HG02840 (cell line): ENCODE measurements around the gene MEI1.
A peak's percentile ranks its signal among the peaks of the same experiment; 100 is the strongest.

Experiments
- ATAC-seq: cut with Tn5 transposase; IDR thresholded peaks from one replicate; pipeline ENCODE4 v1.9.1; 2021; ENCODE audit warnings: mild to moderate bottlenecking, moderate library complexity, moderate number of reproducible peaks; ENCODE audit not compliant: unreplicated experiment, low FRiP score

Gene MEI1

GRCh38 chr22:41777749-41778425 is 78.6 kb downstream of the MEI1 start:
- no peak for ATAC-seq

- ATAC-seq: no peak
Measured at GRCh38 chr22:41779929-41780505, 80.7 kb downstream of the MEI1 start.

GRCh38 chr22:41780746-41781505 is 81.6 kb downstream of the MEI1 start:
- ATAC-seq: peak; percentile 80

GRCh38 chr22:41781507-41781906 is 82.2 kb downstream of the MEI1 start:
- peak; percentile 22 for ATAC-seq

- no peak for ATAC-seq
Measured at GRCh38 chr22:41782316-41782715, 83.0 kb downstream of the MEI1 start.

- no peak for ATAC-seq
Measured at GRCh38 chr22:41782751-41783150, 83.4 kb downstream of the MEI1 start.

GRCh38 chr22:41787331-41787730 is 88.0 kb downstream of the MEI1 start:
- ATAC-seq: no peak

GRCh38 chr22:41793871-41794270 is 94.6 kb downstream of the MEI1 start:
- ATAC-seq: no peak

- ATAC-seq: no peak
Measured at GRCh38 chr22:41798736-41799135, 99.4 kb downstream of the MEI1 start.

GRCh38 chr22:41799486-41800347 is 100.4 kb downstream of the MEI1 start:
- ATAC-seq: peak; percentile 18

- ATAC-seq: peak; percentile 80
Measured at GRCh38 chr22:41800348-41801146, 101.2 kb downstream of the MEI1 start, which contains the start of gene CCDC134. TSS of gene CCDC134 (plus strand) at chr22:41800679. CDS start at chr22:41808891, 8,212 bp downstream.

GRCh38 chr22:41801147-41801819 is 102.0 kb downstream of the MEI1 start:
- no peak for ATAC-seq

GRCh38 chr22:41801886-41802285 is 102.6 kb downstream of the MEI1 start:
- ATAC-seq: no peak

GRCh38 chr22:41805639-41806038 is 106.3 kb downstream of the MEI1 start:
- ATAC-seq: no peak

GRCh38 chr22:41808400-41808799 is 109.1 kb downstream of the MEI1 start:
- ATAC-seq: no peak

GRCh38 chr22:41810022-41810421 is 110.7 kb downstream of the MEI1 start:
- no peak for ATAC-seq

- no peak for ATAC-seq
Measured at GRCh38 chr22:41812805-41813545, 113.7 kb downstream of the MEI1 start.

- ATAC-seq: no peak
Measured at GRCh38 chr22:41813726-41814410, 114.6 kb downstream of the MEI1 start.
